ENCODE measurements around the gene KRTAP2-2. TPM values are rescaled to one million over a fixed set of nuclear protein-coding genes. Genes with fewer than 3 reads are reported as not detected.

Gene KRTAP2-2
- total and polyA plus RNA-seq, 2 of the 8 experiments (the other 6 are each of a cell fraction or from before 2014, with no cell fraction given): not detected

- TF ChIP-seq, protein P1, sequence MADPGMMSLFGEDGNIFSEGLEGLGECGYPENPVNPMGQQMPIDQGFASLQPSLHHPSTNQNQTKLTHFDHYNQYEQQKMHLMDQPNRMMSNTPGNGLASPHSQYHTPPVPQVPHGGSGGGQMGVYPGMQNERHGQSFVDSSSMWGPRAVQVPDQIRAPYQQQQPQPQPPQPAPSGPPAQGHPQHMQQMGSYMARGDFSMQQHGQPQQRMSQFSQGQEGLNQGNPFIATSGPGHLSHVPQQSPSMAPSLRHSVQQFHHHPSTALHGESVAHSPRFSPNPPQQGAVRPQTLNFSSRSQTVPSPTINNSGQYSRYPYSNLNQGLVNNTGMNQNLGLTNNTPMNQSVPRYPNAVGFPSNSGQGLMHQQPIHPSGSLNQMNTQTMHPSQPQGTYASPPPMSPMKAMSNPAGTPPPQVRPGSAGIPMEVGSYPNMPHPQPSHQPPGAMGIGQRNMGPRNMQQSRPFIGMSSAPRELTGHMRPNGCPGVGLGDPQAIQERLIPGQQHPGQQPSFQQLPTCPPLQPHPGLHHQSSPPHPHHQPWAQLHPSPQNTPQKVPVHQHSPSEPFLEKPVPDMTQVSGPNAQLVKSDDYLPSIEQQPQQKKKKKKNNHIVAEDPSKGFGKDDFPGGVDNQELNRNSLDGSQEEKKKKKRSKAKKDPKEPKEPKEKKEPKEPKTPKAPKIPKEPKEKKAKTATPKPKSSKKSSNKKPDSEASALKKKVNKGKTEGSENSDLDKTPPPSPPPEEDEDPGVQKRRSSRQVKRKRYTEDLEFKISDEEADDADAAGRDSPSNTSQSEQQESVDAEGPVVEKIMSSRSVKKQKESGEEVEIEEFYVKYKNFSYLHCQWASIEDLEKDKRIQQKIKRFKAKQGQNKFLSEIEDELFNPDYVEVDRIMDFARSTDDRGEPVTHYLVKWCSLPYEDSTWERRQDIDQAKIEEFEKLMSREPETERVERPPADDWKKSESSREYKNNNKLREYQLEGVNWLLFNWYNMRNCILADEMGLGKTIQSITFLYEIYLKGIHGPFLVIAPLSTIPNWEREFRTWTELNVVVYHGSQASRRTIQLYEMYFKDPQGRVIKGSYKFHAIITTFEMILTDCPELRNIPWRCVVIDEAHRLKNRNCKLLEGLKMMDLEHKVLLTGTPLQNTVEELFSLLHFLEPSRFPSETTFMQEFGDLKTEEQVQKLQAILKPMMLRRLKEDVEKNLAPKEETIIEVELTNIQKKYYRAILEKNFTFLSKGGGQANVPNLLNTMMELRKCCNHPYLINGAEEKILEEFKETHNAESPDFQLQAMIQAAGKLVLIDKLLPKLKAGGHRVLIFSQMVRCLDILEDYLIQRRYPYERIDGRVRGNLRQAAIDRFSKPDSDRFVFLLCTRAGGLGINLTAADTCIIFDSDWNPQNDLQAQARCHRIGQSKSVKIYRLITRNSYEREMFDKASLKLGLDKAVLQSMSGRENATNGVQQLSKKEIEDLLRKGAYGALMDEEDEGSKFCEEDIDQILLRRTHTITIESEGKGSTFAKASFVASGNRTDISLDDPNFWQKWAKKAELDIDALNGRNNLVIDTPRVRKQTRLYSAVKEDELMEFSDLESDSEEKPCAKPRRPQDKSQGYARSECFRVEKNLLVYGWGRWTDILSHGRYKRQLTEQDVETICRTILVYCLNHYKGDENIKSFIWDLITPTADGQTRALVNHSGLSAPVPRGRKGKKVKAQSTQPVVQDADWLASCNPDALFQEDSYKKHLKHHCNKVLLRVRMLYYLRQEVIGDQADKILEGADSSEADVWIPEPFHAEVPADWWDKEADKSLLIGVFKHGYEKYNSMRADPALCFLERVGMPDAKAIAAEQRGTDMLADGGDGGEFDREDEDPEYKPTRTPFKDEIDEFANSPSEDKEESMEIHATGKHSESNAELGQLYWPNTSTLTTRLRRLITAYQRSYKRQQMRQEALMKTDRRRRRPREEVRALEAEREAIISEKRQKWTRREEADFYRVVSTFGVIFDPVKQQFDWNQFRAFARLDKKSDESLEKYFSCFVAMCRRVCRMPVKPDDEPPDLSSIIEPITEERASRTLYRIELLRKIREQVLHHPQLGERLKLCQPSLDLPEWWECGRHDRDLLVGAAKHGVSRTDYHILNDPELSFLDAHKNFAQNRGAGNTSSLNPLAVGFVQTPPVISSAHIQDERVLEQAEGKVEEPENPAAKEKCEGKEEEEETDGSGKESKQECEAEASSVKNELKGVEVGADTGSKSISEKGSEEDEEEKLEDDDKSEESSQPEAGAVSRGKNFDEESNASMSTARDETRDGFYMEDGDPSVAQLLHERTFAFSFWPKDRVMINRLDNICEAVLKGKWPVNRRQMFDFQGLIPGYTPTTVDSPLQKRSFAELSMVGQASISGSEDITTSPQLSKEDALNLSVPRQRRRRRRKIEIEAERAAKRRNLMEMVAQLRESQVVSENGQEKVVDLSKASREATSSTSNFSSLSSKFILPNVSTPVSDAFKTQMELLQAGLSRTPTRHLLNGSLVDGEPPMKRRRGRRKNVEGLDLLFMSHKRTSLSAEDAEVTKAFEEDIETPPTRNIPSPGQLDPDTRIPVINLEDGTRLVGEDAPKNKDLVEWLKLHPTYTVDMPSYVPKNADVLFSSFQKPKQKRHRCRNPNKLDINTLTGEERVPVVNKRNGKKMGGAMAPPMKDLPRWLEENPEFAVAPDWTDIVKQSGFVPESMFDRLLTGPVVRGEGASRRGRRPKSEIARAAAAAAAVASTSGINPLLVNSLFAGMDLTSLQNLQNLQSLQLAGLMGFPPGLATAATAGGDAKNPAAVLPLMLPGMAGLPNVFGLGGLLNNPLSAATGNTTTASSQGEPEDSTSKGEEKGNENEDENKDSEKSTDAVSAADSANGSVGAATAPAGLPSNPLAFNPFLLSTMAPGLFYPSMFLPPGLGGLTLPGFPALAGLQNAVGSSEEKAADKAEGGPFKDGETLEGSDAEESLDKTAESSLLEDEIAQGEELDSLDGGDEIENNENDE (IDR thresholded peaks at IDR 0.05; ENCODE audit: insufficient replicate concordance, low read length): no peak
- TF ChIP-seq EGR1 (IDR thresholded peaks at IDR 0.05; ENCODE audit: borderline replicate concordance, low read depth, low read length): no peak
- TF ChIP-seq SUZ12 (IDR thresholded peaks at IDR 0.05; ENCODE audit: low read length): no peak
- TF ChIP-seq SIN3A (conservative IDR thresholded peaks at IDR 0.05 in 1 of 2, IDR thresholded peaks at IDR 0.05 in 1 of 2; ENCODE audit: low read depth in 1 of 2, low read length in 2 of 2): no peak
- no peak for TF ChIP-seq CTBP2 (IDR thresholded peaks at IDR 0.05; ENCODE audit: borderline replicate concordance, insufficient read depth, insufficient read length, low read length)
- TF ChIP-seq RAD21 (IDR thresholded peaks at IDR 0.05 in 1 of 2, conservative IDR thresholded peaks at IDR 0.05 in 1 of 2; ENCODE audit: low read depth in 2 of 2, low read length in 2 of 2): no peak
- TF ChIP-seq SAP30 (IDR thresholded peaks at IDR 0.05; ENCODE audit: insufficient read depth, insufficient replicate concordance, low read length): no peak
- TF ChIP-seq MAX (IDR thresholded peaks at IDR 0.05): no peak
- no peak for TF ChIP-seq JUND (IDR thresholded peaks at IDR 0.05; ENCODE audit: low read length)
Observed at GRCh38 chr17:41020336-41020735, 34.7 kb downstream of the KRTAP2-2 start (continued).

All from H1 (cell line).